Fibroblast of upper back skin (primary cell): ENCODE data around the gene SLC4A1.

Source experiments
- DNase-seq: peaks from one replicate; pipeline ENCODE4 v3.0.0-alpha.2; 2013

SLC4A1 gene

GRCh38 chr17:44267818-44268490 lies at the start of gene SLC4A1:
Gene SLC4A1, minus strand, starts transcription at chr17:44268135. Its CDS starts 5,269 bp downstream, at chr17:44262866.
- DNase-seq = no peak

GRCh38 chr17:44317545-44317944 lies 49.6 kb upstream of the SLC4A1 start:
- no peak for DNase-seq

- no peak for DNase-seq
Measured at GRCh38 chr17:44315760-44316731, 48.1 kb upstream of the SLC4A1 start.

GRCh38 chr17:44314869-44315661 lies 47.1 kb upstream of the SLC4A1 start:
- DNase-seq = no peak

- no peak for DNase-seq
Measured at GRCh38 chr17:44314524-44314868, 46.6 kb upstream of the SLC4A1 start.

- no peak for DNase-seq
Measured at GRCh38 chr17:44314031-44314430, 46.1 kb upstream of the SLC4A1 start.

- DNase-seq = no peak
Measured at GRCh38 chr17:44312396-44313104, 44.6 kb upstream of the SLC4A1 start.

GRCh38 chr17:44311562-44312181 lies 43.7 kb upstream of the SLC4A1 start:
- no peak for DNase-seq

- no peak for DNase-seq
Measured at GRCh38 chr17:44310609-44311376, 42.9 kb upstream of the SLC4A1 start.

GRCh38 chr17:44310188-44310587 lies 42.3 kb upstream of the SLC4A1 start:
- no peak for DNase-seq

- no peak for DNase-seq
Measured at GRCh38 chr17:44309472-44309871, 41.5 kb upstream of the SLC4A1 start.

- no peak for DNase-seq
Measured at GRCh38 chr17:44308865-44309264, 40.9 kb upstream of the SLC4A1 start.

- peak; percentile 73 for DNase-seq
Measured at GRCh38 chr17:44308320-44308818, 40.4 kb upstream of the SLC4A1 start, which contains the start of gene RUNDC3A. Gene RUNDC3A, plus strand, starts transcription at chr17:44308601. Its CDS starts 232 bp downstream, at chr17:44308833.

GRCh38 chr17:44307387-44308186 lies 39.7 kb upstream of the SLC4A1 start:
- no peak for DNase-seq

- no peak for DNase-seq
Measured at GRCh38 chr17:44304651-44305050, 36.7 kb upstream of the SLC4A1 start.

- DNase-seq = no peak
Measured at GRCh38 chr17:44297975-44298374, 30.0 kb upstream of the SLC4A1 start.

- no peak for DNase-seq
Measured at GRCh38 chr17:44293509-44294226, 25.7 kb upstream of the SLC4A1 start.

GRCh38 chr17:44287651-44288050 lies 19.7 kb upstream of the SLC4A1 start:
- no peak for DNase-seq

GRCh38 chr17:44284024-44284400 lies 16.1 kb upstream of the SLC4A1 start:
- no peak for DNase-seq
